Measurements from ENCODE around the gene RPS27. TPM values are rescaled to one million over a fixed set of nuclear protein-coding genes. Genes with fewer than 3 reads are reported as not detected.

The RPS27 gene
- total and polyA plus RNA-seq, 2 of the 13 experiments (the other 11 are each of a cell fraction or from before 2014, with no cell fraction given) = 3,737 to 9,964 TPM

DNA sequence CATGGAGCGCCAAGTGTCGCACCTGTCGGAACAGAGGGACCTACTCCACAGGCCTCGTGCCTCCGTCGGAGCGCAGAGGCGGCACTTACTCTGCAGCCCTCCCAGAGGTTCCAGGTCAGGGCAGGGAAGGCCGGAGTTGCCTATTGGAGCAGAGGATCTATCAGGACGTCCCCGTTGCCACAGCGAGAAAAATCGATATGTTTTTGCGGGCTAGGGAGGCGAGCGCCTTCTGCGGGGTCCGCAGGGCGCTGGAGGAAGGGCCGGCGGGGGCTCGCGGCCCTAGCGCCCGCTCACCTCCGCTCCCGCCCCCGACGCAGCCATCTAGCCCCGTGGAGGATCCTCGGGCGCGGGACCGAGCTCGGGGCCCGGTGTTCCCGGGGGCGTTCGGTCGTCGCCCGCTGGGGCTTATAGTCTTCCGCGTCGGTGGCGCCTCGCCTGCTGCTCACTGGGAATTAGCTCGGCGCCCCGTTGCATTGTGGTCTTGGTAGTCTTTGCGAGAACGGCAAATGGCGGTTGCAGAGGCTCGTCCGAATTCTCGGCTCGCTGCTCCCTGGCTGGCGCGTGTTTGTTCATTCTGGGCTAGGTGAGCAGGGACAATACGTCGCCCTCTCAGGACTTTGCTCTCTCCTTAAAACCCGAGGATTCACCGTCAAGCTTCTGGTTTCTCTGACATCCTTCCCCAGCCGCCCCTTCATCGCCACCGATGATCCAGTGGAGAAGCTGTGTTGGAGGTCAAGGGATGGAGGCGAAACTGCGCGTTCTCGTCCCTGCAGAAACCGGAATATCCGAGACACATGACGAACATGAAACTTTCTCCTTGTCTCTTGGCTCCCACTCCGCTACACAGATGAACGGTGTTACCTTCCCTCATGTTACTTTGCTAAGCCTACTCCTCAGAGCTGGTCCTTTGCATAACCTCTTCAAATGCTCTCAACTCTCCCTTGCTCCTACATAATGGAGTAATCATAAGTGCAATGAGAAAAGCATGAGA lies 13.0 kb upstream of the RPS27 start, which contains the start of gene JTB (continued):
- peak; percentile 86 for TF ChIP-seq GABPB1 (CRISPR knock-in tag; IDR thresholded peaks at IDR 0.05)
- TF ChIP-seq, protein P1, sequence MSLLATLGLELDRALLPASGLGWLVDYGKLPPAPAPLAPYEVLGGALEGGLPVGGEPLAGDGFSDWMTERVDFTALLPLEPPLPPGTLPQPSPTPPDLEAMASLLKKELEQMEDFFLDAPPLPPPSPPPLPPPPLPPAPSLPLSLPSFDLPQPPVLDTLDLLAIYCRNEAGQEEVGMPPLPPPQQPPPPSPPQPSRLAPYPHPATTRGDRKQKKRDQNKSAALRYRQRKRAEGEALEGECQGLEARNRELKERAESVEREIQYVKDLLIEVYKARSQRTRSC (CRISPR knock-in tag; IDR thresholded peaks at IDR 0.05; ENCODE audit: low read depth) = no peak
- no peak for TF ChIP-seq BRCA1 (CRISPR knock-in tag; IDR thresholded peaks at IDR 0.05)
- TF ChIP-seq ZNF644 (CRISPR knock-in tag; IDR thresholded peaks at IDR 0.05; ENCODE audit: low read depth) = no peak
- TF ChIP-seq, protein P2, sequence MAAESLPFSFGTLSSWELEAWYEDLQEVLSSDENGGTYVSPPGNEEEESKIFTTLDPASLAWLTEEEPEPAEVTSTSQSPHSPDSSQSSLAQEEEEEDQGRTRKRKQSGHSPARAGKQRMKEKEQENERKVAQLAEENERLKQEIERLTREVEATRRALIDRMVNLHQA (CRISPR knock-in tag; IDR thresholded peaks at IDR 0.05) = no peak
- TF ChIP-seq ATF7 (IDR thresholded peaks at IDR 0.05) = no peak
- TF ChIP-seq ATF7 (CRISPR knock-in tag; IDR thresholded peaks at IDR 0.05) = 0 out of 2 replicates have a peak, but pooled peaks have one; percentile 2
- TF ChIP-seq CC2D1A (CRISPR knock-in tag; IDR thresholded peaks at IDR 0.05) = 0 out of 2 replicates have a peak, but pooled peaks have one; percentile 62
- TF ChIP-seq RXRA (CRISPR knock-in tag; IDR thresholded peaks at IDR 0.05) = peak; percentile 70
- TF ChIP-seq, protein P3, sequence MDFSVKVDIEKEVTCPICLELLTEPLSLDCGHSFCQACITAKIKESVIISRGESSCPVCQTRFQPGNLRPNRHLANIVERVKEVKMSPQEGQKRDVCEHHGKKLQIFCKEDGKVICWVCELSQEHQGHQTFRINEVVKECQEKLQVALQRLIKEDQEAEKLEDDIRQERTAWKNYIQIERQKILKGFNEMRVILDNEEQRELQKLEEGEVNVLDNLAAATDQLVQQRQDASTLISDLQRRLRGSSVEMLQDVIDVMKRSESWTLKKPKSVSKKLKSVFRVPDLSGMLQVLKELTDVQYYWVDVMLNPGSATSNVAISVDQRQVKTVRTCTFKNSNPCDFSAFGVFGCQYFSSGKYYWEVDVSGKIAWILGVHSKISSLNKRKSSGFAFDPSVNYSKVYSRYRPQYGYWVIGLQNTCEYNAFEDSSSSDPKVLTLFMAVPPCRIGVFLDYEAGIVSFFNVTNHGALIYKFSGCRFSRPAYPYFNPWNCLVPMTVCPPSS (IDR thresholded peaks at IDR 0.05) = no peak
- peak; percentile 48; the same call in 1 of the 2 replicates for TF ChIP-seq ZNF598 (CRISPR knock-in tag; IDR thresholded peaks at IDR 0.05; ENCODE audit: borderline replicate concordance)
- TF ChIP-seq, protein P4, sequence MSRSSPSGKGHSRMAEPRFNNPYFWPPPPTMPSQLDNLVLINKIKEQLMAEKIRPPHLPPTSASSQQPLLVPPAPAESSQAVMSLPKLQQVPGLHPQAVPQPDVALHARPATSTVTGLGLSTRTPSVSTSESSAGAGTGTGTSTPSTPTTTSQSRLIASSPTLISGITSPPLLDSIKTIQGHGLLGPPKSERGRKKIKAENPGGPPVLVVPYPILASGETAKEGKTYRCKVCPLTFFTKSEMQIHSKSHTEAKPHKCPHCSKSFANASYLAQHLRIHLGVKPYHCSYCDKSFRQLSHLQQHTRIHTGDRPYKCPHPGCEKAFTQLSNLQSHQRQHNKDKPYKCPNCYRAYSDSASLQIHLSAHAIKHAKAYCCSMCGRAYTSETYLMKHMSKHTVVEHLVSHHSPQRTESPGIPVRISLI (CRISPR knock-in tag; IDR thresholded peaks at IDR 0.05; ENCODE audit: borderline replicate concordance) = 0 out of 2 replicates have a peak, but pooled peaks have one; percentile 12
- no peak; the same call in 1 of the 2 replicates for TF ChIP-seq ZNF773 (CRISPR knock-in tag; IDR thresholded peaks at IDR 0.05; ENCODE audit: borderline replicate concordance)
- no peak for TF ChIP-seq SOX13 (IDR thresholded peaks at IDR 0.05)
- TF ChIP-seq SOX13 (CRISPR knock-in tag; conservative IDR thresholded peaks at IDR 0.05 in 1 of 2, IDR thresholded peaks at IDR 0.05 in 1 of 2) = no peak
- TF ChIP-seq WIZ (CRISPR knock-in tag; IDR thresholded peaks at IDR 0.05) = no peak
- TF ChIP-seq ZFP82 (CRISPR knock-in tag; IDR thresholded peaks at IDR 0.05; ENCODE audit: borderline replicate concordance) = peak; percentile 67; the same call in 1 of the 2 replicates
- no peak for TF ChIP-seq SSRP1 (CRISPR knock-in tag; IDR thresholded peaks at IDR 0.05)
- TF ChIP-seq ZNF556 (CRISPR knock-in tag; IDR thresholded peaks at IDR 0.05; ENCODE audit: borderline replicate concordance) = peak; percentile 70; the same call in 1 of the 2 replicates
- 0 out of 2 replicates have a peak, but pooled peaks have one; percentile 47 for TF ChIP-seq ZNF354B (CRISPR knock-in tag; IDR thresholded peaks at IDR 0.05)
- TF ChIP-seq NFE2L2 (IDR thresholded peaks at IDR 0.05; ENCODE audit: low read length) = no peak
- TF ChIP-seq, protein P5, sequence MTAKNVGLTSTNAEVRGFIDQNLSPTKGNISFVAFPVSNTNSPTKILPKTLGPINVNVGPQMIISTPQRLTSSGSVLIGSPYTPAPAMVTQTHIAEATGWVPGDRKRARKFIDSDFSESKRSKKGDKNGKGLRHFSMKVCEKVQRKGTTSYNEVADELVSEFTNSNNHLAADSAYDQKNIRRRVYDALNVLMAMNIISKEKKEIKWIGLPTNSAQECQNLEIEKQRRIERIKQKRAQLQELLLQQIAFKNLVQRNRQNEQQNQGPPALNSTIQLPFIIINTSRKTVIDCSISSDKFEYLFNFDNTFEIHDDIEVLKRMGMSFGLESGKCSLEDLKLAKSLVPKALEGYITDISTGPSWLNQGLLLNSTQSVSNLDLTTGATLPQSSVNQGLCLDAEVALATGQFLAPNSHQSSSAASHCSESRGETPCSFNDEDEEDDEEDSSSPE (CRISPR knock-in tag; IDR thresholded peaks at IDR 0.05) = peak; percentile 80; the same call in 1 of the 2 replicates
- TF ChIP-seq ARNT2 (CRISPR knock-in tag; IDR thresholded peaks at IDR 0.05; ENCODE audit: low read depth) = peak; percentile 65; the same call in 1 of the 2 replicates
- TF ChIP-seq, protein P6, sequence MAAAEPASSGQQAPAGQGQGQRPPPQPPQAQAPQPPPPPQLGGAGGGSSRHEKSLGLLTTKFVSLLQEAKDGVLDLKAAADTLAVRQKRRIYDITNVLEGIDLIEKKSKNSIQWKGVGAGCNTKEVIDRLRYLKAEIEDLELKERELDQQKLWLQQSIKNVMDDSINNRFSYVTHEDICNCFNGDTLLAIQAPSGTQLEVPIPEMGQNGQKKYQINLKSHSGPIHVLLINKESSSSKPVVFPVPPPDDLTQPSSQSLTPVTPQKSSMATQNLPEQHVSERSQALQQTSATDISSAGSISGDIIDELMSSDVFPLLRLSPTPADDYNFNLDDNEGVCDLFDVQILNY (CRISPR knock-in tag; conservative IDR thresholded peaks at IDR 0.05) = 0 out of 2 replicates have a peak, but pooled peaks have one; percentile 18
